Kidney (tissue), 14 donors: Measurements from ENCODE around the gene ACTC1. TPM values are rescaled to one million over a fixed set of nuclear protein-coding genes. Genes with fewer than 3 reads are reported as not detected.

ENCODE experiments used
- DNase-seq, 5 donors: peaks; one replicate each; pipeline ENCODE4 v3.0.0-alpha.2; 2013 to 2020
- FAIRE-seq: peaks from 2 replicates; lab custom pipeline; 2012; peaks lifted over from hg19 to GRCh38; lab: Jason Lieb, UNC
- H3K27ac ChIP-seq, 2 donors: one replicate each; pipeline ENCODE4 v1.7.0; 2013; ENCODE audit warnings: low read depth in 2 of 2, low read length in 2 of 2, inconsistent platforms in 1 of 2
- H3K27me3 ChIP-seq: one replicate; pipeline ENCODE4 v1.7.1; 2013; ENCODE audit warnings: low read length, inconsistent platforms; ENCODE audit not compliant: control insufficient read depth, insufficient read depth
- H3K36me3 ChIP-seq, 3 donors: one replicate each; pipeline versions ENCODE4 v1.7.0 to v1.7.1; 2013; ENCODE audit warnings: low read length in 3 of 3, control low read depth in 1 of 3, inconsistent platforms in 1 of 3; ENCODE audit not compliant: insufficient read depth in 3 of 3, control insufficient read depth in 2 of 3
- H3K4me1 ChIP-seq, 3 donors: one replicate each; pipeline versions ENCODE4 v1.7.0 to v1.7.1; 2013; ENCODE audit warnings: low read length in 3 of 3, inconsistent platforms in 1 of 3, low read depth in 1 of 3; ENCODE audit not compliant: control insufficient read depth in 2 of 3, insufficient read depth in 2 of 3
- H3K4me3 ChIP-seq, 3 donors: one replicate each; pipeline versions ENCODE4 v1.7.0 to v1.8.1; 2013; ENCODE audit warnings: low read length in 3 of 3, control low read depth in 1 of 3, inconsistent platforms in 1 of 3
- H3K9ac ChIP-seq, 3 donors: one replicate each; pipeline versions ENCODE4 v1.7.0 to v1.7.1; 2013; ENCODE audit warnings: low read length in 3 of 3, control low read depth in 1 of 3, inconsistent platforms in 1 of 3
- H3K9me3 ChIP-seq, 3 donors: one replicate each; pipeline versions ENCODE4 v1.7.0 to v1.7.1; 2013; ENCODE audit warnings: low read length in 3 of 3, control low read depth in 1 of 3, inconsistent platforms in 1 of 3; ENCODE audit not compliant: control insufficient read depth in 2 of 3, insufficient read depth in 1 of 3
- intact Hi-C: fragments of 100-400 bp; cut with DNase I; formaldehyde crosslinking; loops from one replicate; pipeline ENCODE4 v1.11.1; 2022
- polyA plus RNA-seq: library from polyadenylated mRNA; stranded (reverse); fragments of 350-450 nt; fragmentation: Illumina TruSeq; extraction: RNeasy Lipid Tissue Mini Kit (QIAGEN cat#74804); gene quantifications from one replicate; pipeline ENCODE4 v1.2.3, GENCODE V29; 2014; ENCODE audit warnings: low read depth, low replicate concordance; ENCODE audit not compliant: insufficient read depth
- total RNA-seq: library from RNA; stranded (reverse); fragmentation: NEBNext Ultra II Directional; extraction: Animal tissue kit (Norgen Biotek cat#: 25700); gene quantifications from one replicate; pipeline ENCODE4 v1.2.1, GENCODE V29; 2021
- TF ChIP-seq, protein P1 (sequence below): IDR thresholded peaks from 3 replicates; pipeline ENCODE4 v1.5.1; 2012; ENCODE audit warnings: mild to moderate bottlenecking, moderate library complexity, borderline replicate concordance; ENCODE audit not compliant: insufficient read depth; ENCODE audit errors: extremely low read depth
- donor health status: control.
- donor health status: control.
- donor health status: control.
- donor health status: control.
- donor health status: control.
- donor health status: DM: yes; HTN: yes; CAD: no.
- donor health status: Normal renal cell carcinoma (clear cell type).

ACTC1 gene
- total and polyA plus RNA-seq, 2 donors from 2014 or later: 7.4 to 25.0 TPM

GRCh38 chr15:34804776-34805175 lies 9.4 kb upstream of the ACTC1 start:
- H3K9ac ChIP-seq: no peak overlapping the region
- intact Hi-C loops: no loop called here
- FAIRE-seq (no peak), DNase-seq (no peak)
- no peaks in the 10 kb centered on the region for H3K9me3 ChIP-seq
- H3K36me3 ChIP-seq: no peaks in the 10 kb centered on the region
- no peaks in the 10 kb centered on the region for H3K4me1 ChIP-seq
- TF ChIP-seq, protein P1, sequence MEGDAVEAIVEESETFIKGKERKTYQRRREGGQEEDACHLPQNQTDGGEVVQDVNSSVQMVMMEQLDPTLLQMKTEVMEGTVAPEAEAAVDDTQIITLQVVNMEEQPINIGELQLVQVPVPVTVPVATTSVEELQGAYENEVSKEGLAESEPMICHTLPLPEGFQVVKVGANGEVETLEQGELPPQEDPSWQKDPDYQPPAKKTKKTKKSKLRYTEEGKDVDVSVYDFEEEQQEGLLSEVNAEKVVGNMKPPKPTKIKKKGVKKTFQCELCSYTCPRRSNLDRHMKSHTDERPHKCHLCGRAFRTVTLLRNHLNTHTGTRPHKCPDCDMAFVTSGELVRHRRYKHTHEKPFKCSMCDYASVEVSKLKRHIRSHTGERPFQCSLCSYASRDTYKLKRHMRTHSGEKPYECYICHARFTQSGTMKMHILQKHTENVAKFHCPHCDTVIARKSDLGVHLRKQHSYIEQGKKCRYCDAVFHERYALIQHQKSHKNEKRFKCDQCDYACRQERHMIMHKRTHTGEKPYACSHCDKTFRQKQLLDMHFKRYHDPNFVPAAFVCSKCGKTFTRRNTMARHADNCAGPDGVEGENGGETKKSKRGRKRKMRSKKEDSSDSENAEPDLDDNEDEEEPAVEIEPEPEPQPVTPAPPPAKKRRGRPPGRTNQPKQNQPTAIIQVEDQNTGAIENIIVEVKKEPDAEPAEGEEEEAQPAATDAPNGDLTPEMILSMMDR: no peak
- no peak overlapping the region for H3K4me3 ChIP-seq
- no peaks in the 10 kb centered on the region for H3K27me3 ChIP-seq
- no peak overlapping the region for H3K27ac ChIP-seq

GRCh38 chr15:34804113-34804512 lies 8.8 kb upstream of the ACTC1 start:
- no peak overlapping the region for H3K27ac ChIP-seq
- FAIRE-seq (no peak), DNase-seq (no peak)
- TF ChIP-seq, protein P1: no peak
- no peaks in the 10 kb centered on the region for H3K9me3 ChIP-seq
- H3K36me3 ChIP-seq: no peaks in the 10 kb centered on the region
- H3K4me1 ChIP-seq: peaks cover 0 to 2% (median 0%) of the 10 kb centered on the region in 3 donors
- H3K9ac ChIP-seq: no peak overlapping the region
- intact Hi-C loops: no loop called here
- no peak overlapping the region for H3K4me3 ChIP-seq
- no peaks in the 10 kb centered on the region for H3K27me3 ChIP-seq

GRCh38 chr15:34802803-34803750 lies 7.7 kb upstream of the ACTC1 start:
- Histone ChIP-seq H3K4me3 (no peak overlapping the region), H3K4me1 (peaks cover 0 to 2% (median 0%) of the 10 kb centered on the region in 3 donors), H3K9ac (no peak overlapping the region), H3K27ac (no peak overlapping the region), H3K36me3 (no peaks in the 10 kb centered on the region), H3K27me3 (no peaks in the 10 kb centered on the region), H3K9me3 (no peaks in the 10 kb centered on the region)
- DNase-seq (peak in 1 of 5 donors; percentile 20), FAIRE-seq (no peak)
- intact Hi-C loops: no loop called here
- TF ChIP-seq, protein P1: no peak
